Pancreas (tissue), 10 donors: ENCODE data around the gene HES7. TPM values are rescaled to one million over a fixed set of nuclear protein-coding genes. Genes with fewer than 3 reads are reported as not detected.
"Not testable (repeated sequence)": the region's sequence is repeated elsewhere in the genome, so short reads cannot be mapped to it uniquely, and the experiment has no call there.

ENCODE experiments used
- ATAC-seq, 4 donors: fragments of 200-7000 bp; cut with Tn5 transposase; one replicate each; pipeline versions ENCODE4 v1.8.0 to v1.9.1; 2020; ENCODE audit warnings: mild to moderate bottlenecking in 4 of 4, moderate library complexity in 4 of 4
- DNase-seq, 6 donors: peaks; one replicate each; pipeline ENCODE4 v3.0.0-alpha.2; 2020
- FAIRE-seq: peaks from 2 replicates; lab custom pipeline; 2012; peaks lifted over from hg19 to GRCh38; lab: Jason Lieb, UNC
- H3K27ac ChIP-seq, 4 donors: fragments of 200-600 bp; sonication (generic); 1 replicate in 3 of 4; 2 replicates in 1 of 4; pipeline versions ENCODE4 v1.5.0 to v1.8.0; 2020
- H3K27me3 ChIP-seq, 4 donors: fragments of 200-600 bp; one replicate each; pipeline ENCODE4 v1.8.0; 2021
- H3K36me3 ChIP-seq, 3 donors: fragments of 200-600 bp; sonication (generic) in 1 of 3; one replicate each; pipeline versions ENCODE4 v1.5.0 to v1.8.0; 2020 to 2021
- H3K4me1 ChIP-seq, 3 donors: fragments of 200-600 bp; one replicate each; pipeline ENCODE4 v1.8.0; 2021
- H3K4me3 ChIP-seq, 4 donors: fragments of 200-600 bp; sonication (generic) in 2 of 4; one replicate each; pipeline versions ENCODE4 v1.5.0 to v1.8.0; 2020 to 2021
- H3K9me3 ChIP-seq, 4 donors: fragments of 200-600 bp; one replicate each; pipeline ENCODE4 v1.8.0; 2021
- CTCF ChIP-seq, 4 donors: fragments of 200-600 bp; sonication (generic) in 3 of 4; IDR thresholded peaks; one replicate each; pipeline versions ENCODE4 v1.5.0 to v1.8.0; 2021; ENCODE audit warnings: antibody characterized with exemption in 4 of 4
- WGBS, 2 donors: extraction: QIAGEN DNeasy Blood & Tissue Kit; methylation state at CpG; one replicate each; pipeline ENCODE4 v1.1.7; 2013; 5-methylcytosine and 5-hydroxymethylcytosine counted together
- intact Hi-C, 3 donors: fragments of 100-400 bp; cut with DNase I; formaldehyde crosslinking; loops; one replicate each; pipeline versions ENCODE4 v1.11.1 to v1.14.2; 2022
- polyA plus RNA-seq, 2 donors: library from polyadenylated mRNA; stranded (reverse); fragments of 200-250 nt; gene quantifications; one replicate each; pipeline ENCODE4 v1.2.3, GENCODE V29; 2013
- total RNA-seq, 6 donors: library from RNA; stranded (reverse); fragmentation: NEBNext Ultra II Directional in 4 of 6; extraction: Animal tissue kit (Norgen Biotek cat#: 25700) in 4 of 6; gene quantifications; one replicate each; pipeline versions ENCODE4 v1.2.1 to v1.2.4, GENCODE V29; 2021 to 2023
- donor health status: healthy with polysubstance abuse.
- donor health status: DM: no; HTN: no; CAD: no; lungs with moderate emphysema.
- donor health status: DM: no; HTN: no; CAD: no.
- donor health status: control.
- donor health status: control.
- donor health status: Bipolar disorder and iron deficiency.
- donor health status: DM: yes; HTN: yes; CAD: no.
- donor health status: DM: no; HTN: no; CAD: no.
- donor health status: DM: no; HTN: no; CAD: no.
- donor health status: DM: yes; HTN: yes; CAD: no.

The HES7 gene
- total and polyA plus RNA-seq, 8 donors: 0.08 to 0.16 TPM; not detected in 6

- peaks cover 0 to 4% (median 0%) of the 10 kb centered on the region in 3 donors for H3K4me1 ChIP-seq
- peaks cover 0 to 8% (median 1%) of the 10 kb centered on the region in 4 donors for H3K27me3 ChIP-seq
- ATAC-seq: no peak
- peak in 1 of 6 donors; percentile 48 for DNase-seq
- TF ChIP-seq CTCF (IDR thresholded peaks at IDR 0.05): no peak
- FAIRE-seq: no peak
- no peaks in the 10 kb centered on the region for H3K36me3 ChIP-seq
- WGBS, 2 donors: 67 to 79% methylated on average over 17 of the region's 17 CpGs
- no peak overlapping the region for H3K27ac ChIP-seq
- H3K9me3 ChIP-seq: no peaks in the 10 kb centered on the region
- no peak overlapping the region for H3K4me3 ChIP-seq
- intact Hi-C loops: no loop called here
Measured at GRCh38 chr17:8080799-8081219, 43.1 kb downstream of the HES7 start.

- intact Hi-C loops: no loop called here
- Histone ChIP-seq H3K4me3 (peak overlapping the region in 2 of 4 donors; percentile 35 to 43), H3K27me3 (peaks cover 0 to 12% (median 1%) of the 10 kb centered on the region in 4 donors), H3K27ac (no peak overlapping the region), H3K4me1 (peaks cover 0 to 4% (median 0%) of the 10 kb centered on the region in 3 donors), H3K36me3 (no peaks in the 10 kb centered on the region), H3K9me3 (no peaks in the 10 kb centered on the region)
- FAIRE-seq (no peak), DNase-seq (peak in 1 of 6 donors; percentile 40), ATAC-seq (peak in 3 of 4 donors; percentile 6 to 23 (median 17))
- WGBS, 2 donors: 24 to 29% methylated on average over 25 of the region's 25 CpGs
- TF ChIP-seq CTCF (IDR thresholded peaks at IDR 0.05): no peak
Measured at GRCh38 chr17:8080208-8080798, 43.6 kb downstream of the HES7 start.

DNA sequence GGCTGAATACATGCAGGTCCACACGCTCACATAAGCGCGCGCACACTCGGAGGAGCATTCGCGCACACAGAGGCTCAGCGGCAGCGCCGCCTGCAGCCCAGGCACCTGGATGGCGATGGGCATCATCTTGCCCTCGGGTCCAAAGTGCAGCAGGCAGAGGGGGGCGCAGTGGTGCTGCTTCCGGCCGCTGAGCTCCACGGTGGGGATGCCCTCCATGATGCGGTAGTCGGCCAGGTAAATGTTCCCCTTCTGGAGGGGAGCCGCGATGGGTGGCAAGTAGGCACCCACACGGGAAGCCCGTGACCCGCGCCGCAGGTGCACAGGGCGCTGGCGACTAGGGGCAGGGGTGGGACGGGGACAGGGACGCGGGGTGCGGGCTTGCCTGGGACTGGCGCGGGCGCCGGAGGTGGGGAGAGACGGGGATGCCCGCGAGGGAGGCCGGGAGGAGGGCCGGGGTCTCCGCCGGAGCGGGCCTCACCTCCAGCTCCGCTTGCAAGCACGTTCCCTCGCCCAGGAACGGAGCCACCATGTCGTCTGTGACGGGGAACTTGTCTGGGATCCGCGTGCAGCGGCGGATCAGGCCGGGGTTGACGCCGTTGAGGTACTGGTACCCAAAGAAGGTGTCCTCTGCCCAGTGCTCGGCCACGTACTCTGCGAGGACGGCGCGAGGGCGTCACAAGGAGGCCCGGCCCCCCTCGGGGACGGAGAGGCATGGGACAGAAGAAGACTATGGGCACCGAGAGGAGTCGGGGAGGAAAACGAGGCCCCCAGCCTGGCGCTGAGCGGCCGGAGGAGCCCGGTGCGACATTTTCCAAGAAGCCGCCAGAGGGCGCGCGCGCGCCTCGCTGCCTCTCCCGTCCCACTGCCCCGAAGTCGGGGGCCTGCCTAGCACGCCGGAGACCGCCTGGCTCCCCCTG, 44.4 kb downstream of the HES7 start:
- FAIRE-seq (no peak), DNase-seq (peak; percentile 53 to 90 (median 72)), ATAC-seq (peak; percentile 88 to 94 (median 94))
- intact Hi-C loops: no loop called here
- TF ChIP-seq CTCF (IDR thresholded peaks at IDR 0.05): peak; percentile 81 to 90 (median 86)
- Histone ChIP-seq H3K4me3 (peak overlapping the region in 2 of 4 donors; percentile 35 to 43), H3K36me3 (no peaks in the 10 kb centered on the region), H3K9me3 (no peaks in the 10 kb centered on the region), H3K27ac (no peak overlapping the region), H3K27me3 (peaks cover 0 to 15% (median 1%) of the 10 kb centered on the region in 4 donors), H3K4me1 (peaks cover 0 to 4% (median 0%) of the 10 kb centered on the region in 3 donors)
- 2 to 3% methylated on average over 65 to 87 of the region's 87 CpGs for WGBS, 2 donors

GRCh38 chr17:8077939-8078338, 46.0 kb downstream of the HES7 start:
- peaks cover 0 to 24% (median 5%) of the 10 kb centered on the region in 4 donors for H3K27me3 ChIP-seq
- H3K9me3 ChIP-seq, FAIRE-seq, DNase-seq, H3K4me3 ChIP-seq, H3K27ac ChIP-seq, intact Hi-C loops, H3K36me3 ChIP-seq, ATAC-seq, H3K4me1 ChIP-seq: not testable (repeated sequence)
- 69 to 79% methylated on average over 5 of the region's 5 CpGs for WGBS, 2 donors

DNA sequence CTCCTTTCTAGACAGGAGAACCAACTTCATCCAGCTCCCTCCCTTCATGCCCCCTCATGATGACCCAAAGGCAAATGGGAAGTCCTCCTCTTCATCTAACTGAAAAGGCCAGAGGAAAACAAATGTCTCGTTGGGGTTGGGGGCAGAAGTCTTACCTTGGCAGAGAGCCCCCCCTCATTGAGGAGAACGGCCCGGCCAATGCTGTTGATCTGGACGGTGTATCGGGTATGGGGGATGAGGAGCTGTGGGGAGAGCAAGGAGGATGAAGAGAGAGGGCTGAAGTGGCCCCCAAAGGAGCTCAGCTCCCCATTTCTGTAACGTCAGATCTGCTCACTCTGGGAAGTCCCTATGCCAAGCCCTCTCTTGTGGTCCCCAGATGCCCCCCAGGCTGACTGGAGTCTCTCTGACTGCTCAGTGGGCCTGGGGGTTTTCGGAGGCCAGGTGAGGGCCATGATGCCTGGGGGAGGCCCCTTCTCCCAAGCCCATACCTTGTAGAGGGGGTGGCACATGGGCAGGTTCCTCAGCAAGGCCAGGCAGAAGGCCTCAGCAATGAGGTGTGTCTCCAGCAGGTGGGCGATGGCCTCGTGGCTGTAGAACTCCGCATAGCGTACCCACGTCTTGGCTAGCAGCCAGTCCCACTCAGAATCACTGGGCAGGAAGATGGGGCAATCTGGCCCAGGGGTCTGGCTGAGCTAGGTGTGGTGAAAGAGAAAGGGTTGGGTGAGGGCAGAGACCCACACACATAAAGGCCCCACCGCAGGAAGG, 47.2 kb downstream of the HES7 start:
- 64 to 78% methylated on average over 13 of the region's 13 CpGs for WGBS, 2 donors
- Histone ChIP-seq H3K27me3 (peaks cover 0 to 24% (median 10%) of the 10 kb centered on the region in 4 donors), H3K4me3 (no peak overlapping the region), H3K9me3 (no peaks in the 10 kb centered on the region), H3K4me1 (peaks cover 0 to 4% (median 0%) of the 10 kb centered on the region in 3 donors), H3K36me3 (no peaks in the 10 kb centered on the region), H3K27ac (no peak overlapping the region)
- TF ChIP-seq CTCF (IDR thresholded peaks at IDR 0.05): no peak
- intact Hi-C loops: no loop called here
- no peak for FAIRE-seq
- no peak for DNase-seq
- ATAC-seq: no peak
